HL-60 (cell line): ENCODE data around the gene TMEM59L.

Experiments used
- DNase-seq, 2 experiments: peaks; one replicate each; pipeline ENCODE4 v3.0.0-alpha.2; 2010 to 2020; ENCODE audit warnings: low read depth in 1 of 2, low spot score in 1 of 2
- H3K27ac ChIP-seq: fragments of 250-450 bp; sonication (Bioruptor Pico); replicated peaks from 2 replicates; pipeline ENCODE4 v1.5.1; 2020; ENCODE audit warnings: mild to moderate bottlenecking, moderate library complexity
- H3K27me3 ChIP-seq: fragments of 250-450 bp; sonication (Bioruptor Pico); 2 replicates; pipeline ENCODE4 v1.5.1; 2021; ENCODE audit warnings: mild to moderate bottlenecking, moderate library complexity; ENCODE audit not compliant: insufficient read depth, poor library complexity, severe bottlenecking
- H3K4me3 ChIP-seq: replicated peaks from 2 replicates; pipeline ENCODE4 v1.5.1; 2011; ENCODE audit warnings: mild to moderate bottlenecking, control low read depth, low read length; ENCODE audit not compliant: insufficient read depth
- CTCF ChIP-seq: IDR thresholded peaks from one replicate; pipeline ENCODE4 v1.5.1; 2011; ENCODE audit warnings: low read length, control low read depth, inconsistent platforms; ENCODE audit not compliant: insufficient read depth
- GABPA ChIP-seq: IDR thresholded peaks from 2 replicates; pipeline ENCODE4 v1.6.1; 2012; ENCODE audit warnings: low read depth
- POLR2AphosphoS5 ChIP-seq: IDR thresholded peaks from 2 replicates; pipeline ENCODE4 v1.6.1; 2012; ENCODE audit warnings: low read depth
- REST ChIP-seq: IDR thresholded peaks from 2 replicates; pipeline ENCODE4 v1.6.1; 2012; ENCODE audit warnings: low read depth; ENCODE audit not compliant: insufficient replicate concordance
- SPI1 ChIP-seq: IDR thresholded peaks from 2 replicates; pipeline ENCODE4 v1.6.1; 2012; ENCODE audit warnings: low read depth, mild to moderate bottlenecking, borderline replicate concordance

TMEM59L gene

GRCh38 chr19:18646535-18647370 lies 34.1 kb downstream of the TMEM59L start:
- no peaks in the 10 kb centered on the region for H3K27me3 ChIP-seq
- DNase-seq = no peak

DNA sequence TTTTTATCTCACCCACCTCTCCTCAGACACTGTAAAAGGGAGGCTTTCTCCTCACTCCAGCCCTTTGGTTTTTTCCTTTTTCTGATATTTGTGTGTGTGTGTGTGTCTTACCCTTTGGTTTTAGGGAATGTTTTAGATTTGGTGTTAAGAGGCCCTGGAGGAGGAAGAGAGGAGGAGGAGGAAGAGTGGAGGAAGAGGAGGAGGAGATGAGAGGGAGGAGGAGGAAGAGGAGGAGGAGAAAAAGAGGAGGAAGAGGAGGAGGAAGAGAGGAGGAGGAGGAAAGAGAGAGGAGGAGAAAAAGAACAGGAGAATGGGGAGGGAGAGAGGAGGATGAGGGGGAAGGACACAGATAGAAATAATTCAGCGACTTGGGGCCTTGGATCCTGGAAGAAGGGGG lies 34.7 kb downstream of the TMEM59L start:
- H3K27ac ChIP-seq = no peak overlapping the region
- DNase-seq = no peak
- TF ChIP-seq CTCF = no peak

More at GRCh38 chr19:18646535-18647370, 34.1 kb downstream of the TMEM59L start:
- H3K27ac ChIP-seq = no peak overlapping the region
- H3K4me3 ChIP-seq = no peak overlapping the region
- TF ChIP-seq GABPA (no peak), SPI1 (no peak), REST (no peak), POLR2AphosphoS5 (no peak), CTCF (no peak)

GRCh38 chr19:18647807-18648206 lies 35.1 kb downstream of the TMEM59L start:
- no peak overlapping the region for H3K4me3 ChIP-seq
- no peak for TF ChIP-seq SPI1
- TF ChIP-seq CTCF = no peak
- TF ChIP-seq GABPA = no peak
- no peak for TF ChIP-seq POLR2AphosphoS5
- no peak for TF ChIP-seq REST
- no peak overlapping the region for H3K27ac ChIP-seq
- no peaks in the 10 kb centered on the region for H3K27me3 ChIP-seq
- DNase-seq = no peak

More for the DNA sequence above, 34.7 kb downstream of the TMEM59L start:
- no peak overlapping the region for H3K4me3 ChIP-seq
- no peaks in the 10 kb centered on the region for H3K27me3 ChIP-seq

DNA sequence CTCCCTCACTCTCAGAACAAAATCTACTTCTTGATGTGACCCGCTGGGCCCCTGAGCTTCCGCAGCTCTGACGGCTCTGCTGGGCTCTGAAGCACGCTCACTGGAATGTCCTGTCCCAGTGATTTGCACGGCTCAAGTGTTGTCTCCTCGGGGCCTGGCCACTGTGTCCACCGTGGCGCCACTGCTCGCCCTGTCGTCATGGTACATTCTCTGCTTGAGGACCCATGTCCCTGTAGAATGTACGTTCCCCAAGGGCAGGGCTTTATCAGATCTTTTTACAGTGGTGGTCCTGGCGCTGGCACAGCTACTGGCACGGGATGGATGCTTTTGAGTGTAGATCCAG lies 36.3 kb downstream of the TMEM59L start:
- DNase-seq = no peak
- H3K27ac ChIP-seq = no peak overlapping the region
- no peak overlapping the region for H3K4me3 ChIP-seq
- H3K27me3 ChIP-seq = no peaks in the 10 kb centered on the region
- TF ChIP-seq CTCF (no peak), GABPA (no peak), REST (no peak), SPI1 (no peak), POLR2AphosphoS5 (no peak)
